ENCODE measurements around the gene ZNF451.

- no peak for TF ChIP-seq CTCF (IDR thresholded peaks at IDR 0.05)
- TF ChIP-seq POLR2A (IDR thresholded peaks at IDR 0.05): no peak
- TF ChIP-seq POLR2AphosphoS5 (IDR thresholded peaks at IDR 0.05): no peak
Observed at GRCh38 chr6:57063847-57064246, 26.1 kb upstream of the ZNF451 start.

Data from prostate gland (tissue), 2 donors.